Measurements from ENCODE around the gene HOXC10.
A peak's percentile ranks its signal among the peaks of the same experiment; 100 is the strongest.

The HOXC10 gene

DNA sequence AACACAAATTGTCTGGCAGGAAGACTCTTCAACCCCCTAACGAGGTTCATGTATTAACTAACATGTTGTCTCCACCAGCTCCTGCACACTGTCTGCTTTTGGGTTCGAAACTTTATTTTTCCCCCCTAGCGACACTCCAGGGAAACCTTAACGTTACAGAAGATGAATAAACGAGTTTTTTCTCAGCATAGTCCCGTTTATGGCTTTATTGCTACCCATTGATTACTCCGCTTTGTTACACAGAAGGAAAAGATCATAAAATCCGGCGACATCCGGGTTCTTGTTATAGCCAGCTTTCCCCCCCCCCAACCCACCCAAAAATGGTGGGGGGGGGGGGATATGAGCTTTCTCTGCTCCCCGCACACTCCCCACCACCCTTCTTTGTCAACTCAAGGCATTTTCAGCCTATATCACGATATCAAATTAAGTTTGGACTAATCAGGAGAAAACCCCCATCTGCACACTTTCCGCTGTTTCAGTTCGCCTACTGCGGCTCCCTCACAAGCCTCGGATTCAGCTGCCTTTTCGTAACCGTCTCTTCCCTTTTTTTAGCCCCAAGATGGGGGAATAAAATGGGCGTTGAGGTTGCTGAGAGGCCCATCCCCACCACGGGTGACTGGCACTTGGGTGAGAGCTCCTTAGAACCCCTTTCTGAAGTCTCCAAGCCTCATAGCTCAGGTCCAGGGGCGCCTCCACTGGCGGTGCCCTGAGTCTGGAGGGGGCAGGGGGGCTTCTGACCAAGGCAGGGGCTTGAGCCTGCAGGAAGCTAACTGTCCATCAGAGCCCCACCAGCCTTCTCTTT, 41.9 kb downstream of the HOXC10 start:
- H3K4me3 ChIP-seq (ENCODE audit: low read depth in 1 of 2, low read length in 2 of 2): no peak overlapping the region
- peaks cover 0 to 3% of the 10 kb centered on the region in 2 donors for H3K4me1 ChIP-seq (ENCODE audit: control insufficient read depth in 1 of 2, insufficient read depth in 2 of 2, low read length in 2 of 2)
- peaks cover 84% of the 10 kb centered on the region for H3K27me3 ChIP-seq (ENCODE audit: low read depth, low read length)

DNA sequence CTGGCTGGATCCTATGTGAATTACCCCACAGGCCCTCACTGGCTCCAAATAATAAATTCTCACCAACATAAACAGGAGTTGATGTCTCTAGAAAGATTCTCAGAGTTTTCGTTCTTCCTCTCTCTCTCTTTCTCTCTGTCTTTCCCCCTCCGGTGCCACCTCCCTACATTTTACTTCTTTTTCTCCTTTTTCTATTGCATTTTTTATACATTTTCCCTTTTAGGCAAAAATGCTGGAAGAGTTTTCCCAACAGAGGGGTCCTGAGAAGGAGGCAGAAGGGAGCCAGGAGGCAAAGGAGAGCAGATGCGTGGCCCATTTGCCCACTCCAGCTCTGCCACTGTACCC, 42.5 kb downstream of the HOXC10 start:
- no peak overlapping the region for H3K27ac ChIP-seq (ENCODE audit: low read length)
- peaks cover 0 to 3% of the 10 kb centered on the region in 2 donors for H3K4me1 ChIP-seq (ENCODE audit: control insufficient read depth in 1 of 2, insufficient read depth in 2 of 2, low read length in 2 of 2)
- H3K4me3 ChIP-seq (ENCODE audit: low read depth in 1 of 2, low read length in 2 of 2): no peak overlapping the region
- no peaks in the 10 kb centered on the region for H3K36me3 ChIP-seq (ENCODE audit: control insufficient read depth in 1 of 2, insufficient read depth in 2 of 2, low read length in 2 of 2)
- peaks cover 83% of the 10 kb centered on the region for H3K27me3 ChIP-seq (ENCODE audit: low read depth, low read length)
- H3K9me3 ChIP-seq (ENCODE audit: control insufficient read depth in 1 of 2, low read length in 2 of 2): no peaks in the 10 kb centered on the region

More for the DNA sequence above, 41.9 kb downstream of the HOXC10 start:
- Histone ChIP-seq H3K36me3 (ENCODE audit: control insufficient read depth in 1 of 2, insufficient read depth in 2 of 2, low read length in 2 of 2) (no peaks in the 10 kb centered on the region), H3K27ac (ENCODE audit: low read length) (no peak overlapping the region), H3K9me3 (ENCODE audit: control insufficient read depth in 1 of 2, low read length in 2 of 2) (no peaks in the 10 kb centered on the region)

DNA sequence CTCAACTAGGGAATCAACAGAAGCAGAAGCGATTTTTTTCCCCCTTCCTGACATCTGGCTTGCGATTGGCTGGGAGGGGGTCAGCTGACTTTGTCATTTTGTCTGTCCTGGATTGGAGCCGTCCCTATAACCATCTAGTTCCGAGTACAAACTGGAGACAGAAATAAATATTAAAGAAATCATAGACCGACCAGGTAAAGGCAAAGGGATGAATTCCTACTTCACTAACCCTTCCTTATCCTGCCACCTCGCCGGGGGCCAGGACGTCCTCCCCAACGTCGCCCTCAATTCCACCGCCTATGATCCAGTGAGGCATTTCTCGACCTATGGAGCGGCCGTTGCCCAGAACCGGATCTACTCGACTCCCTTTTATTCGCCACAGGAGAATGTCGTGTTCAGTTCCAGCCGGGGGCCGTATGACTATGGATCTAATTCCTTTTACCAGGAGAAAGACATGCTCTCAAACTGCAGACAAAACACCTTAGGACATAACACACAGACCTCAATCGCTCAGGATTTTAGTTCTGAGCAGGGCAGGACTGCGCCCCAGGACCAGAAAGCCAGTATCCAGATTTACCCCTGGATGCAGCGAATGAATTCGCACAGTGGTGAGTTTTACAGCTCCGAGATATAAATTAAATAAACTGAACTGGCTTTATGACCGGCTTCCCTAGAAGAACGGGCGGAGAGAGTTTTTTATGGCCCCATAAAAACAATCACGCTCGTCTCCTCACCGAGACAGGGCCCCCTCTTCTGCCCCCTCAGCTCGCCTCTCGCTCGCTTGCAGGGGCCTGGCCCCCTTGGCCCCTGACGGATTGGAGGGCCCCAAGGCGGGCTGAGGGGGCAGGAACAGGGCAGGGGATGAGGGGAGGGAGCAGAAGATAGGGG, 43.6 kb downstream of the HOXC10 start, which contains the start of gene HOXC6:
HOXC6 (plus strand) TSS at position 127 of the 888 bp plus-strand sequence; CDS start at position 209, 82 bp downstream.
- peak within 1 kb of the TSS; percentile 8 to 39 for H3K4me3 ChIP-seq (ENCODE audit: low read depth in 1 of 2, low read length in 2 of 2)
- H3K4me1 ChIP-seq (ENCODE audit: control insufficient read depth in 1 of 2, insufficient read depth in 2 of 2, low read length in 2 of 2): peaks cover 0 to 3% of the 10 kb centered on the region in 2 donors
- no peak within 1 kb of the TSS for H3K27ac ChIP-seq (ENCODE audit: low read length)
- H3K27me3 ChIP-seq (ENCODE audit: low read depth, low read length): peaks cover 81% of the 10 kb centered on the region
- no peaks in the 10 kb centered on the region for H3K36me3 ChIP-seq (ENCODE audit: control insufficient read depth in 1 of 2, insufficient read depth in 2 of 2, low read length in 2 of 2)
- no peaks in the 10 kb centered on the region for H3K9me3 ChIP-seq (ENCODE audit: control insufficient read depth in 1 of 2, low read length in 2 of 2)

DNA sequence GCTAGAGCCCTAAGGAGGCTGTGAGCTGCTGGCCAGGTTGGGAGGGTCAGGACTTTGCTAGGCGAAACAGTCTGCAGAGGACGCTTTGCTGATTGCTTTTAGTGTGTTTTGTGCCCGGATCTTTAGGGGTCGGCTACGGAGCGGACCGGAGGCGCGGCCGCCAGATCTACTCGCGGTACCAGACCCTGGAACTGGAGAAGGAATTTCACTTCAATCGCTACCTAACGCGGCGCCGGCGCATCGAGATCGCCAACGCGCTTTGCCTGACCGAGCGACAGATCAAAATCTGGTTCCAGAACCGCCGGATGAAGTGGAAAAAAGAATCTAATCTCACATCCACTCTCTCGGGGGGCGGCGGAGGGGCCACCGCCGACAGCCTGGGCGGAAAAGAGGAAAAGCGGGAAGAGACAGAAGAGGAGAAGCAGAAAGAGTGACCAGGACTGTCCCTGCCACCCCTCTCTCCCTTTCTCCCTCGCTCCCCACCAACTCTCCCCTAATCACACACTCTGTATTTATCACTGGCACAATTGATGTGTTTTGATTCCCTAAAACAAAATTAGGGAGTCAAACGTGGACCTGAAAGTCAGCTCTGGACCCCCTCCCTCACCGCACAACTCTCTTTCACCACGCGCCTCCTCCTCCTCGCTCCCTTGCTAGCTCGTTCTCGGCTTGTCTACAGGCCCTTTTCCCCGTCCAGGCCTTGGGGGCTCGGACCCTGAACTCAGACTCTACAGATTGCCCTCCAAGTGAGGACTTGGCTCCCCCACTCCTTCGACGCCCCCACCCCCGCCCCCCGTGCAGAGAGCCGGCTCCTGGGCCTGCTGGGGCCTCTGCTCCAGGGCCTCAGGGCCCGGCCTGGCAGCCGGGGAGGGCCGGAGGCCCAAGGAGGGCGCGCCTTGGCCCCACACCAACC, 44.8 kb downstream of the HOXC10 start:
- Histone ChIP-seq H3K27ac (ENCODE audit: low read length) (no peak overlapping the region), H3K27me3 (ENCODE audit: low read depth, low read length) (peaks cover 69% of the 10 kb centered on the region), H3K4me3 (ENCODE audit: low read depth in 1 of 2, low read length in 2 of 2) (peak overlapping the region in 1 of 2 donors; percentile 35), H3K9me3 (ENCODE audit: control insufficient read depth in 1 of 2, low read length in 2 of 2) (no peaks in the 10 kb centered on the region), H3K36me3 (ENCODE audit: control insufficient read depth in 1 of 2, insufficient read depth in 2 of 2, low read length in 2 of 2) (no peaks in the 10 kb centered on the region), H3K4me1 (ENCODE audit: control insufficient read depth in 1 of 2, insufficient read depth in 2 of 2, low read length in 2 of 2) (peaks cover 3 to 8% of the 10 kb centered on the region in 2 donors)

GRCh38 chr12:54030442-54030801, 45.5 kb downstream of the HOXC10 start:
- H3K27me3 ChIP-seq (ENCODE audit: low read depth, low read length): peaks cover 72% of the 10 kb centered on the region
- peaks cover 3 to 8% of the 10 kb centered on the region in 2 donors for H3K4me1 ChIP-seq (ENCODE audit: control insufficient read depth in 1 of 2, insufficient read depth in 2 of 2, low read length in 2 of 2)
- no peak overlapping the region for H3K4me3 ChIP-seq (ENCODE audit: low read depth in 1 of 2, low read length in 2 of 2)
- no peaks in the 10 kb centered on the region for H3K36me3 ChIP-seq (ENCODE audit: control insufficient read depth in 1 of 2, insufficient read depth in 2 of 2, low read length in 2 of 2)
- no peaks in the 10 kb centered on the region for H3K9me3 ChIP-seq (ENCODE audit: control insufficient read depth in 1 of 2, low read length in 2 of 2)
- no peak overlapping the region for H3K27ac ChIP-seq (ENCODE audit: low read length)

DNA sequence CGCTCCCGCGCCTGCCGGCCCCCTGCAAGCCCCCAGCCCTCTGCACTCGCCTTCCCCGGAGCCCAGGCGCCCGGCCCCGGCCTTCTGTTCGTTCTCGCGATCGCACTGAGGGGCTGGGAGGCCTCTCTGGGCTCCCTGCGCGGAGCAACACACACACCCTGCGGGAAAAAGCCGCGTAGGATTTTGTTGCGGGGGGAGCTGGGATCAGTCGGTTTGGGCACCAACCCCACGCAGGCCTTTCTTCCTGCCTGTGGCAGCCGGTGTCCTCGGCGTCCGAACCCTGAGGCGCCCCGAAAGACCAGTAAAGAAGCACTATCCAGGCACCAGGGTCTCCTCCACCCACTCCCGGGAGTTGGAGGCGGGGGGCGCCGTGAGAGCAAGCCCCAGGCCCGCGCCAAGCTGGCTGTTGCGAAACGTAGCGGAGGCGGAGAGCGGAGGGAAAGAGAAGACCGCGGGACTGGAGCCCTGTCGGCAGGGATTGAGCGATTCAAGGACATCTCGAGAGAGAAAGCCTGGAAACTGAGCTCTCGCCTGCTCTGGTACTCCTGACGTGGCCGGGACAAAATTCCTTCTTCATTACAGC, 46.0 kb downstream of the HOXC10 start:
- Histone ChIP-seq H3K9me3 (ENCODE audit: control insufficient read depth in 1 of 2, low read length in 2 of 2) (no peaks in the 10 kb centered on the region), H3K36me3 (ENCODE audit: control insufficient read depth in 1 of 2, insufficient read depth in 2 of 2, low read length in 2 of 2) (no peaks in the 10 kb centered on the region), H3K4me3 (ENCODE audit: low read depth in 1 of 2, low read length in 2 of 2) (no peak overlapping the region), H3K27ac (ENCODE audit: low read length) (no peak overlapping the region), H3K4me1 (ENCODE audit: control insufficient read depth in 1 of 2, insufficient read depth in 2 of 2, low read length in 2 of 2) (peaks cover 3 to 8% of the 10 kb centered on the region in 2 donors), H3K27me3 (ENCODE audit: low read depth, low read length) (peaks cover 68% of the 10 kb centered on the region)

DNA sequence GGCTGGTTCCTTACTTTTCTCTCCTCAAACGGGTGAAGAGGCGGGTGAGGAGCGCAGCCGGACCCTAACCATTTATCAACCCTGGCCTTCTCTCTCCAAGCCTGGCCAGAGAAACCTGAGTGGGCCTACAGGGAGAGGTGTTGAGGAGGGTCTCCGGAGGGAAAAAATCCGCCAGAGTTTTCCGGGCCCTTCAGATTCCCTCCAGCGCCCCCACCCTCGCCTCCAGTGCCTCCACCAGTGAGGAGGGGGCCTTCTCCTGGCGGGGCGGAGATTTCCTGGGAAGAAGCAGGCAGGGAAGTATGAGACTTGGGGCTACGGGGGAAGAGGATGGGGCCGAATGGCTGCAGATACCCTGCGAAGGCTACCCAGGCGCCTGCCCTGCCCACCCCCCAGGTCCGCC, 46.5 kb downstream of the HOXC10 start:
- Histone ChIP-seq H3K4me3 (ENCODE audit: low read depth in 1 of 2, low read length in 2 of 2) (no peak overlapping the region), H3K36me3 (ENCODE audit: control insufficient read depth in 1 of 2, insufficient read depth in 2 of 2, low read length in 2 of 2) (no peaks in the 10 kb centered on the region), H3K27ac (ENCODE audit: low read length) (no peak overlapping the region), H3K4me1 (ENCODE audit: control insufficient read depth in 1 of 2, insufficient read depth in 2 of 2, low read length in 2 of 2) (peaks cover 3 to 8% of the 10 kb centered on the region in 2 donors), H3K9me3 (ENCODE audit: control insufficient read depth in 1 of 2, low read length in 2 of 2) (no peaks in the 10 kb centered on the region), H3K27me3 (ENCODE audit: low read depth, low read length) (peaks cover 63% of the 10 kb centered on the region)

- peaks cover 3 to 8% of the 10 kb centered on the region in 2 donors for H3K4me1 ChIP-seq (ENCODE audit: control insufficient read depth in 1 of 2, insufficient read depth in 2 of 2, low read length in 2 of 2)
- H3K9me3 ChIP-seq (ENCODE audit: control insufficient read depth in 1 of 2, low read length in 2 of 2): no peaks in the 10 kb centered on the region
- H3K4me3 ChIP-seq (ENCODE audit: low read depth in 1 of 2, low read length in 2 of 2): no peak overlapping the region
- peaks cover 58% of the 10 kb centered on the region for H3K27me3 ChIP-seq (ENCODE audit: low read depth, low read length)
- H3K36me3 ChIP-seq (ENCODE audit: control insufficient read depth in 1 of 2, insufficient read depth in 2 of 2, low read length in 2 of 2): no peaks in the 10 kb centered on the region
- H3K27ac ChIP-seq (ENCODE audit: low read length): no peak overlapping the region
Measured at GRCh38 chr12:54032086-54032619, 47.2 kb downstream of the HOXC10 start.

DNA sequence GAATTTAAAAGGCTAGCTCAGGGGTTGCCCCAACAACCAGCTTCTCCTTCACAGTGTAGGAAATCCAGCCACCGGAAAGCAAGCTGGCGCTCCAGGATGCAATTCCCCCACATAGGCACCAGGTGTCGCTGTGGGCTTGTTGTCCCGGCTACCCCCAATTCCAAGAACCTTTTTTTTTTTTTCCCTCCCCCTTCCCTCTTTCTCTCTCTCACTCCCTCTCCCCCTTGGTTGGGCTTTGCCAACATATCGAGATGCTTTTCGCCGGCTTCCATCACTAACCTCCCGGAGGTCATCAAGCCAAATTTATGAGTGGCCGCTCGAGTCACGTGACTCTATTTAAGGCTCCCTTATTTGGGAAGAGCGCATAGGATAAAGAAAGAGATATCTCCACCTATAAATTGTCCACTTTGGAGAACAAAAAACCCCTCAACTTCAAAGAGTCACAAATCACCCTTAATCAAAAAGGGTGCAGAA, 47.7 kb downstream of the HOXC10 start, which contains the start of gene HOXC5:
HOXC5 (plus strand) TSS at position 424 of the 474 bp plus-strand sequence. CDS start 73 bp downstream, outside the sequence.
- Histone ChIP-seq H3K9me3 (ENCODE audit: control insufficient read depth in 1 of 2, low read length in 2 of 2) (no peaks in the 10 kb centered on the region), H3K27me3 (ENCODE audit: low read depth, low read length) (peaks cover 53% of the 10 kb centered on the region), H3K27ac (ENCODE audit: low read length) (peak within 1 kb of the TSS; percentile 39), H3K4me3 (ENCODE audit: low read depth in 1 of 2, low read length in 2 of 2) (peak within 1 kb of the TSS; percentile 62 to 70), H3K36me3 (ENCODE audit: control insufficient read depth in 1 of 2, insufficient read depth in 2 of 2, low read length in 2 of 2) (no peaks in the 10 kb centered on the region), H3K4me1 (ENCODE audit: control insufficient read depth in 1 of 2, insufficient read depth in 2 of 2, low read length in 2 of 2) (peaks cover 3 to 8% of the 10 kb centered on the region in 2 donors)
